Fibroblast of skin of right biceps (primary cell): ENCODE measurements around the gene NOXO1.
"Not testable (repeated sequence)": the region's sequence is repeated elsewhere in the genome, so short reads cannot be mapped to it uniquely, and the experiment has no call there.

Experiments
- DNase-seq: peaks from one replicate; pipeline ENCODE4 v3.0.0-alpha.2; 2013

The NOXO1 gene

GRCh38 chr16:1977875-1978268 is 3.4 kb downstream of the NOXO1 start:
- DNase-seq: no peak

GRCh38 chr16:1976951-1977874 is 4.1 kb downstream of the NOXO1 start:
- DNase-seq: no peak

- DNase-seq: no peak
These were observed 5.1 kb downstream of the NOXO1 start for GRCh38 chr16:1976216-1976520.

GRCh38 chr16:1975432-1976215 is 5.6 kb downstream of the NOXO1 start:
- no peak for DNase-seq

GRCh38 chr16:1974157-1975070 is 6.9 kb downstream of the NOXO1 start:
- no peak for DNase-seq

- no peak for DNase-seq
These were observed 7.7 kb downstream of the NOXO1 start for GRCh38 chr16:1973461-1974156.

- no peak for DNase-seq
These were observed 8.8 kb downstream of the NOXO1 start for GRCh38 chr16:1972490-1972877.

GRCh38 chr16:1971796-1972489 is 9.3 kb downstream of the NOXO1 start, which contains the start of gene TBL3:
Gene TBL3, plus strand, starts transcription at chr16:1972053. Its CDS starts 112 bp downstream, at chr16:1972165.
- peak; percentile 97 for DNase-seq

- no peak for DNase-seq
These were observed 12.9 kb downstream of the NOXO1 start for GRCh38 chr16:1968146-1968953.

GRCh38 chr16:1966460-1966859 is 14.8 kb downstream of the NOXO1 start, which contains the start of gene RNF151:
Gene RNF151, plus strand, starts transcription at chr16:1966856. Its CDS starts 26 bp downstream, at chr16:1966882.
- no peak for DNase-seq

- no peak for DNase-seq
These were observed 15.8 kb downstream of the NOXO1 start for GRCh38 chr16:1965396-1966001.

- DNase-seq: peak; percentile 99
These were observed 16.5 kb downstream of the NOXO1 start, which contains the start of gene RPS2 for GRCh38 chr16:1964506-1965395. Gene RPS2, minus strand, starts transcription at chr16:1964826. Its CDS starts 201 bp downstream, at chr16:1964625.

- no peak for DNase-seq
These were observed 17.3 kb downstream of the NOXO1 start for GRCh38 chr16:1963806-1964505.

GRCh38 chr16:1962161-1963153 is 18.8 kb downstream of the NOXO1 start:
- DNase-seq: not testable (repeated sequence)

GRCh38 chr16:1961651-1962067 is 19.6 kb downstream of the NOXO1 start:
- no peak for DNase-seq

- DNase-seq: peak; percentile 53
These were observed 20.3 kb downstream of the NOXO1 start for GRCh38 chr16:1960665-1961630.
